ACC112 (cell line): ENCODE results near the gene ARHGEF4.

ENCODE experiments used
- H2AFZ ChIP-seq: fragments of 200-600 bp; sonication (generic); one replicate; pipeline ENCODE4 v1.6.0; 2017; ENCODE audit warnings: antibody characterized with exemption, low read length; ENCODE audit not compliant: unreplicated experiment
- H3K27ac ChIP-seq: fragments of 200-600 bp; sonication (generic); 2 replicates; pipeline ENCODE4 v1.5.1; 2014; ENCODE audit warnings: low read depth, mild to moderate bottlenecking, antibody characterized with exemption, low read length, moderate library complexity
- H3K27me3 ChIP-seq: fragments of 200-600 bp; sonication (generic); 2 replicates; pipeline ENCODE4 v1.6.1; 2014; ENCODE audit warnings: mild to moderate bottlenecking, antibody characterized with exemption, low read length, moderate library complexity, mixed read lengths; ENCODE audit not compliant: insufficient read depth
- H3K36me3 ChIP-seq: fragments of 200-600 bp; sonication (generic); 2 replicates; pipeline ENCODE4 v1.6.1; 2016; ENCODE audit warnings: mild to moderate bottlenecking, antibody characterized with exemption, low read length, moderate library complexity, mixed read lengths; ENCODE audit not compliant: insufficient read depth
- H3K4me1 ChIP-seq: fragments of 200-600 bp; sonication (generic); one replicate; pipeline ENCODE4 v1.6.1; 2016; ENCODE audit warnings: low read length, mixed read lengths; ENCODE audit not compliant: insufficient read depth, unreplicated experiment, control insufficient read depth
- H3K4me3 ChIP-seq: fragments of 200-600 bp; sonication (generic); 2 replicates; pipeline ENCODE4 v1.5.1; 2014; ENCODE audit warnings: mild to moderate bottlenecking, low read depth, low read length
- H3K79me2 ChIP-seq: fragments of 200-600 bp; sonication (generic); one replicate; pipeline ENCODE4 v1.6.0; 2016; ENCODE audit warnings: low read length; ENCODE audit not compliant: control insufficient read depth, unreplicated experiment, insufficient read depth

The ARHGEF4 gene

GRCh38 chr2:131023758-131024157 is 187.0 kb downstream of the ARHGEF4 start:
- Histone ChIP-seq H3K79me2 (no peaks in the 10 kb centered on the region), H3K4me1 (no peaks in the 10 kb centered on the region), H3K4me3 (no peak overlapping the region), H3K27me3 (peaks cover 20% of the 10 kb centered on the region; the same call in 1 of the 2 replicates), H3K36me3 (no peaks in the 10 kb centered on the region), H2AFZ (no peak overlapping the region), H3K27ac (no peak overlapping the region)

GRCh38 chr2:131026919-131027318 is 190.2 kb downstream of the ARHGEF4 start:
- Histone ChIP-seq H3K4me3 (no peak overlapping the region), H3K36me3 (no peaks in the 10 kb centered on the region), H2AFZ (no peak overlapping the region), H3K79me2 (no peaks in the 10 kb centered on the region), H3K27ac (no peak overlapping the region), H3K27me3 (peaks cover 15% of the 10 kb centered on the region; the same call in 1 of the 2 replicates), H3K4me1 (no peaks in the 10 kb centered on the region)

- no peak overlapping the region for H2AFZ ChIP-seq
- no peaks in the 10 kb centered on the region for H3K36me3 ChIP-seq
- H3K27ac ChIP-seq = no peak overlapping the region
- H3K4me3 ChIP-seq = no peak overlapping the region
- peaks cover 11% of the 10 kb centered on the region; the same call in 1 of the 2 replicates for H3K27me3 ChIP-seq
- no peaks in the 10 kb centered on the region for H3K4me1 ChIP-seq
- no peaks in the 10 kb centered on the region for H3K79me2 ChIP-seq
These were observed 191.1 kb downstream of the ARHGEF4 start for GRCh38 chr2:131027566-131028528.

GRCh38 chr2:131029812-131030211 is 193.1 kb downstream of the ARHGEF4 start:
- peaks cover 5% of the 10 kb centered on the region for H3K4me1 ChIP-seq
- no peak overlapping the region for H3K27ac ChIP-seq
- H3K36me3 ChIP-seq = no peaks in the 10 kb centered on the region
- H3K4me3 ChIP-seq = no peak overlapping the region
- no peaks in the 10 kb centered on the region for H3K79me2 ChIP-seq
- no peak overlapping the region for H2AFZ ChIP-seq
- H3K27me3 ChIP-seq = peaks cover 18% of the 10 kb centered on the region; the same call in 1 of the 2 replicates

GRCh38 chr2:131030478-131030971 is 193.8 kb downstream of the ARHGEF4 start:
- peaks cover 6% of the 10 kb centered on the region for H3K4me1 ChIP-seq
- H3K79me2 ChIP-seq = no peaks in the 10 kb centered on the region
- H2AFZ ChIP-seq = no peak overlapping the region
- no peak overlapping the region for H3K4me3 ChIP-seq
- peaks cover 18% of the 10 kb centered on the region; the same call in 1 of the 2 replicates for H3K27me3 ChIP-seq
- H3K27ac ChIP-seq = no peak overlapping the region
- H3K36me3 ChIP-seq = no peaks in the 10 kb centered on the region

- H2AFZ ChIP-seq = no peak overlapping the region
- H3K36me3 ChIP-seq = no peaks in the 10 kb centered on the region
- peaks cover 8% of the 10 kb centered on the region for H3K4me1 ChIP-seq
- H3K79me2 ChIP-seq = no peaks in the 10 kb centered on the region
- H3K4me3 ChIP-seq = no peak overlapping the region
- H3K27me3 ChIP-seq = peaks cover 18% of the 10 kb centered on the region; the same call in 1 of the 2 replicates
- H3K27ac ChIP-seq = no peak overlapping the region
These were observed 194.7 kb downstream of the ARHGEF4 start for GRCh38 chr2:131031431-131031841.

- no peak overlapping the region for H3K27ac ChIP-seq
- no peak overlapping the region for H3K4me3 ChIP-seq
- H3K79me2 ChIP-seq = no peaks in the 10 kb centered on the region
- peaks cover 8% of the 10 kb centered on the region for H3K4me1 ChIP-seq
- H3K36me3 ChIP-seq = no peaks in the 10 kb centered on the region
- no peak overlapping the region for H2AFZ ChIP-seq
- H3K27me3 ChIP-seq = peaks cover 13% of the 10 kb centered on the region; the same call in 1 of the 2 replicates
These were observed 195.2 kb downstream of the ARHGEF4 start for GRCh38 chr2:131031875-131032274.

GRCh38 chr2:131032393-131032836 is 195.7 kb downstream of the ARHGEF4 start:
- Histone ChIP-seq H3K36me3 (no peaks in the 10 kb centered on the region), H3K4me3 (no peak overlapping the region), H3K27ac (no peak overlapping the region), H2AFZ (no peak overlapping the region), H3K27me3 (peaks cover 11% of the 10 kb centered on the region; the same call in 1 of the 2 replicates), H3K79me2 (no peaks in the 10 kb centered on the region), H3K4me1 (peaks cover 8% of the 10 kb centered on the region)

- H3K36me3 ChIP-seq = no peaks in the 10 kb centered on the region
- peaks cover 11% of the 10 kb centered on the region; the same call in 1 of the 2 replicates for H3K27me3 ChIP-seq
- no peak overlapping the region for H3K27ac ChIP-seq
- peaks cover 8% of the 10 kb centered on the region for H3K4me1 ChIP-seq
- H3K4me3 ChIP-seq = no peak overlapping the region
- no peak overlapping the region for H2AFZ ChIP-seq
- no peaks in the 10 kb centered on the region for H3K79me2 ChIP-seq
These were observed 197.0 kb downstream of the ARHGEF4 start for GRCh38 chr2:131033786-131034121.

- no peaks in the 10 kb centered on the region for H3K36me3 ChIP-seq
- H3K27ac ChIP-seq = no peak overlapping the region
These were observed 197.7 kb downstream of the ARHGEF4 start for GRCh38 chr2:131034122-131035051.

More at GRCh38 chr2:131034122-131035051, 197.7 kb downstream of the ARHGEF4 start:
- Histone ChIP-seq H3K79me2 (no peaks in the 10 kb centered on the region), H3K4me3 (peak overlapping the region; percentile 71), H3K4me1 (peaks cover 8% of the 10 kb centered on the region), H2AFZ (no peak overlapping the region), H3K27me3 (peaks cover 11% of the 10 kb centered on the region; the same call in 1 of the 2 replicates)
